Kidney (tissue), 14 donors: ENCODE data around the gene PALLD. TPM values are rescaled to one million over a fixed set of nuclear protein-coding genes. Genes with fewer than 3 reads are reported as not detected.

Experiments
- DNase-seq, 5 donors: peaks; one replicate each; pipeline ENCODE4 v3.0.0-alpha.2; 2013 to 2020
- FAIRE-seq: peaks from 2 replicates; lab custom pipeline; 2012; peaks lifted over from hg19 to GRCh38; lab: Jason Lieb, UNC
- H3K27ac ChIP-seq, 2 donors: one replicate each; pipeline ENCODE4 v1.7.0; 2013; ENCODE audit warnings: low read depth in 2 of 2, low read length in 2 of 2, inconsistent platforms in 1 of 2
- H3K27me3 ChIP-seq: one replicate; pipeline ENCODE4 v1.7.1; 2013; ENCODE audit warnings: low read length, inconsistent platforms; ENCODE audit not compliant: control insufficient read depth, insufficient read depth
- H3K36me3 ChIP-seq, 3 donors: one replicate each; pipeline versions ENCODE4 v1.7.0 to v1.7.1; 2013; ENCODE audit warnings: low read length in 3 of 3, control low read depth in 1 of 3, inconsistent platforms in 1 of 3; ENCODE audit not compliant: insufficient read depth in 3 of 3, control insufficient read depth in 2 of 3
- H3K4me1 ChIP-seq, 3 donors: one replicate each; pipeline versions ENCODE4 v1.7.0 to v1.7.1; 2013; ENCODE audit warnings: low read length in 3 of 3, inconsistent platforms in 1 of 3, low read depth in 1 of 3; ENCODE audit not compliant: control insufficient read depth in 2 of 3, insufficient read depth in 2 of 3
- H3K4me3 ChIP-seq, 3 donors: one replicate each; pipeline versions ENCODE4 v1.7.0 to v1.8.1; 2013; ENCODE audit warnings: low read length in 3 of 3, control low read depth in 1 of 3, inconsistent platforms in 1 of 3
- H3K9ac ChIP-seq, 3 donors: one replicate each; pipeline versions ENCODE4 v1.7.0 to v1.7.1; 2013; ENCODE audit warnings: low read length in 3 of 3, control low read depth in 1 of 3, inconsistent platforms in 1 of 3
- H3K9me3 ChIP-seq, 3 donors: one replicate each; pipeline versions ENCODE4 v1.7.0 to v1.7.1; 2013; ENCODE audit warnings: low read length in 3 of 3, control low read depth in 1 of 3, inconsistent platforms in 1 of 3; ENCODE audit not compliant: control insufficient read depth in 2 of 3, insufficient read depth in 1 of 3
- CTCF ChIP-seq: IDR thresholded peaks from 3 replicates; pipeline ENCODE4 v1.5.1; 2012; ENCODE audit warnings: mild to moderate bottlenecking, moderate library complexity, borderline replicate concordance; ENCODE audit not compliant: insufficient read depth; ENCODE audit errors: extremely low read depth
- intact Hi-C: fragments of 100-400 bp; cut with DNase I; formaldehyde crosslinking; loops from one replicate; pipeline ENCODE4 v1.11.1; 2022
- polyA plus RNA-seq: library from polyadenylated mRNA; stranded (reverse); fragments of 350-450 nt; fragmentation: Illumina TruSeq; extraction: RNeasy Lipid Tissue Mini Kit (QIAGEN cat#74804); gene quantifications from one replicate; pipeline ENCODE4 v1.2.3, GENCODE V29; 2014; ENCODE audit warnings: low read depth, low replicate concordance; ENCODE audit not compliant: insufficient read depth
- total RNA-seq: library from RNA; stranded (reverse); fragmentation: NEBNext Ultra II Directional; extraction: Animal tissue kit (Norgen Biotek cat#: 25700); gene quantifications from one replicate; pipeline ENCODE4 v1.2.1, GENCODE V29; 2021
- donor health status: control.
- donor health status: control.
- donor health status: control.
- donor health status: control.
- donor health status: control.
- donor health status: DM: yes; HTN: yes; CAD: no.
- donor health status: Normal renal cell carcinoma (clear cell type).

Gene PALLD
- total and polyA plus RNA-seq, 2 donors from 2014 or later: 43.4 to 120 TPM

GRCh38 chr4:168674077-168674747 lies 177.4 kb downstream of the PALLD start:
- TF ChIP-seq CTCF: no peak
- Histone ChIP-seq H3K36me3 (no peaks in the 10 kb centered on the region), H3K9me3 (no peaks in the 10 kb centered on the region), H3K9ac (no peak overlapping the region), H3K27me3 (no peaks in the 10 kb centered on the region), H3K4me3 (no peak overlapping the region), H3K27ac (no peak overlapping the region), H3K4me1 (peaks cover 0 to 7% (median 0%) of the 10 kb centered on the region in 3 donors)
- FAIRE-seq (no peak), DNase-seq (peak in 1 of 5 donors; percentile 72)
- intact Hi-C loops: no loop called here

GRCh38 chr4:168674866-168675265 lies 178.0 kb downstream of the PALLD start:
- Histone ChIP-seq H3K27ac (no peak overlapping the region), H3K27me3 (no peaks in the 10 kb centered on the region), H3K4me1 (peaks cover 0 to 7% (median 2%) of the 10 kb centered on the region in 3 donors), H3K9me3 (no peaks in the 10 kb centered on the region), H3K36me3 (no peaks in the 10 kb centered on the region), H3K9ac (no peak overlapping the region), H3K4me3 (no peak overlapping the region)
- no peak for FAIRE-seq
- TF ChIP-seq CTCF: no peak
- intact Hi-C loops: no loop called here
- peak in 2 of 5 donors; percentile 59 to 62 for DNase-seq

DNA sequence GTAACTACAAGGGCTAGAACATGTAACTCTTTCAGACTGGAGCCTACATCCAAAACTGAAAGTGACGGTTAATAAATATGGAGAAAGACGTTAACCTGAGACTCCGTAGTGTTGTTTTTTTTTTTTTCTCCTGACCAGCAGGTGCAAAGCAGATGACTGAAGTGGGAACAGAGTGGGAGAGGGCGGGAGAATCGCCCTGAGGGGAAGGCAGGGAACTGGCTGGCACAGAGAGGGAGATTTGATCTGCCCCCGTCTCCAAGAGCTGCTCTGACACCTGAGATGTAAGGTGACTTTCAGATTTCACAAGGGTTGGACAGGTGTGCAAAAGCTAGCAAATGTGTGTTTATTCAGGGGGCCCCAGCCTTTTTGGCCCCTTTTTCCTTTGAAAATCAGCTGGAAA lies 180.2 kb downstream of the PALLD start:
- Histone ChIP-seq H3K27me3 (no peaks in the 10 kb centered on the region), H3K4me1 (peaks cover 0 to 7% (median 2%) of the 10 kb centered on the region in 3 donors), H3K4me3 (peak overlapping the region in 1 of 3 donors; percentile 20), H3K27ac (no peak overlapping the region), H3K36me3 (no peaks in the 10 kb centered on the region), H3K9me3 (no peaks in the 10 kb centered on the region), H3K9ac (no peak overlapping the region)
- no peak for TF ChIP-seq CTCF
- intact Hi-C loops: no loop called here
- peak in 3 of 5 donors; percentile 29 to 46 (median 44) for DNase-seq
- no peak for FAIRE-seq
